GM12875 (cell line): ENCODE results near the gene NAT10.

Experiments used
- H3K4me3 ChIP-seq: one replicate; pipeline ENCODE4 v1.5.1; 2011; ENCODE audit warnings: low read depth, low read length, control low read depth
- TF ChIP-seq, protein P1 (sequence below): IDR thresholded peaks from 2 replicates; pipeline ENCODE4 v1.5.1; 2011; ENCODE audit warnings: low read depth, mild to moderate bottlenecking, control low read depth, inconsistent platforms, low read length, moderate library complexity, borderline replicate concordance; ENCODE audit not compliant: insufficient read depth

Gene NAT10

GRCh38 chr11:34182921-34183685 is 77.7 kb downstream of the NAT10 start:
- TF ChIP-seq, protein P1, sequence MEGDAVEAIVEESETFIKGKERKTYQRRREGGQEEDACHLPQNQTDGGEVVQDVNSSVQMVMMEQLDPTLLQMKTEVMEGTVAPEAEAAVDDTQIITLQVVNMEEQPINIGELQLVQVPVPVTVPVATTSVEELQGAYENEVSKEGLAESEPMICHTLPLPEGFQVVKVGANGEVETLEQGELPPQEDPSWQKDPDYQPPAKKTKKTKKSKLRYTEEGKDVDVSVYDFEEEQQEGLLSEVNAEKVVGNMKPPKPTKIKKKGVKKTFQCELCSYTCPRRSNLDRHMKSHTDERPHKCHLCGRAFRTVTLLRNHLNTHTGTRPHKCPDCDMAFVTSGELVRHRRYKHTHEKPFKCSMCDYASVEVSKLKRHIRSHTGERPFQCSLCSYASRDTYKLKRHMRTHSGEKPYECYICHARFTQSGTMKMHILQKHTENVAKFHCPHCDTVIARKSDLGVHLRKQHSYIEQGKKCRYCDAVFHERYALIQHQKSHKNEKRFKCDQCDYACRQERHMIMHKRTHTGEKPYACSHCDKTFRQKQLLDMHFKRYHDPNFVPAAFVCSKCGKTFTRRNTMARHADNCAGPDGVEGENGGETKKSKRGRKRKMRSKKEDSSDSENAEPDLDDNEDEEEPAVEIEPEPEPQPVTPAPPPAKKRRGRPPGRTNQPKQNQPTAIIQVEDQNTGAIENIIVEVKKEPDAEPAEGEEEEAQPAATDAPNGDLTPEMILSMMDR: no peak

DNA sequence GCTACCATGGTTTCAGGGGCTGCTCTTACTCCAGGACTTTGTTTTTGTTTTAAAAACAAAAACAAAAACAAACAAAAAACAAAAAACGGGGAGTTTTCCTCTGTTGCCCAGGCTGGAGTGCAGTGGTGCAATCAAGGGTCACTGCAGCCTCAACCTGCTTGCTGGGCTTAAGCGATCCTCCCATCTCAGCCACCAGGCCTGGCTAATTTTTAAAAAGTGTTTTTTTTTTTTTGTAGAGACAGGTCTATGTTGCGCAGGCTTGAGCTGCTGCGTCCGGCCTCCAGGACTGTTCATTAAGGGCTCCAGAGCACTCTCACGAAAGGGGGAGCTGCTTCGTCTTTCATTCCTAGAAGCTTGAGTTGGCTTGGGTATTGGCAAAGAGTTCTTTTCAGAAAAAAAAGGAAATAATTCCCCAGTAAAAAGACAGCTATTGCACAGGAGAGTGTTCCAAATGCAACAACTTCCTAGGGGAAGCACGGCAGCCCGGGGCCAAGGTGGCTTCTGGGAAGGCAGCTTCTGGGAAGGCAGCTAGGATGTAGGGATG is 78.5 kb downstream of the NAT10 start:
- no peak overlapping the region for H3K4me3 ChIP-seq
- TF ChIP-seq, protein P1: no peak

More at GRCh38 chr11:34182921-34183685, 77.7 kb downstream of the NAT10 start:
- no peak overlapping the region for H3K4me3 ChIP-seq

DNA sequence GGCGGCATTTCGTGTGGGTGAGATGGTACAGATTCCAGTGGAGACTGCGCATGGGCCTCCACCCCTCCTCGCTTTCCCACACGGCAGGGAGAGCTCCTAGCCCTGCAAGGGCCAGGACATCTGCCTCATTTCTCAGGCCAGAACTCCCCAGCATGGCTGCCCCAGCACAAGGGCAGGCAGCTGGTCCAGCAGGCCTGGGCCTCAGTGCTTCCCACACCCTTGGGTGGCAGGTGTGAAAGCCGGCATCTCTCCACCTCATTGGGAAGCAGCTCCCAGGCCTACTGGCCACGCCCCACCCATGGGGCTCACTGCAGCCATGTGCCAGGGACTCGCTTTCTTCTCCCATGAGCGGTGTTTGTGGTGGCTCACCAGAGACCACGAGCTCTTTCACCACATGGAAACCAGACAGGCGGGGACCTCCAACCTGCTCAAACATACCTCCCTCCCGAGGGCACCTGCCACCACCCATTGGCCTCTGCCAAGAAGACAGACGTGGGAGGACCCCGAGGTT is 79.1 kb downstream of the NAT10 start:
- TF ChIP-seq, protein P1: no peak

GRCh38 chr11:34185926-34186841 is 80.8 kb downstream of the NAT10 start:
- no peak overlapping the region for H3K4me3 ChIP-seq
- TF ChIP-seq, protein P1: no peak

More for the DNA sequence above, 79.1 kb downstream of the NAT10 start:
- no peak overlapping the region for H3K4me3 ChIP-seq

DNA sequence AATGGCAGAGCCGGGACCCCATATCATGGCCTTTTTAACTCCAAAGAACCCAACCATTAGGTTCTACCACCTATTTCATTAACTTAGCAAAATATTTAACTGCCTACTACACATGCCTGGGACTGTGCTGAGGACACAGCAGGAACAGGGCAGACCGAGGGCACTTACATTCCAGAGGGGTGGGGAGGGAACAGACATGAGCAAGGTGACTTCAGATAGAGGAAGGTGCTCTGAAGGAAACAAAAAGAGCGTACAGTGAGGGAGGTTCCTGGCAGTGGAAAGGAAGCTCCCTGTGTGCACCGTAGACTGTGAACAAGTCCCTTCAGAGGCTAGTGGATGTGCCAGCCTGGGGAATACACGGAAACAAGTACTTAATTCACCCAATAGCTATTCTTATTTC is 82.8 kb downstream of the NAT10 start:
- TF ChIP-seq, protein P1: no peak
- no peak overlapping the region for H3K4me3 ChIP-seq

- TF ChIP-seq, protein P1: no peak
- no peak overlapping the region for H3K4me3 ChIP-seq
Measured at GRCh38 chr11:34189191-34189590, 83.8 kb downstream of the NAT10 start.
